Karpas-422 (cell line): ENCODE measurements around the gene FAM193B. TPM values are rescaled to one million over a fixed set of nuclear protein-coding genes. Genes with fewer than 3 reads are reported as not detected.

ENCODE experiments used
- DNase-seq: peaks from one replicate; pipeline ENCODE4 v3.0.0-alpha.2; 2015
- H2AFZ ChIP-seq: fragments of 200-600 bp; sonication (generic); 2 replicates; pipeline ENCODE4 v1.6.1; 2014; ENCODE audit warnings: antibody characterized with exemption, low read length, mixed read lengths
- H3K27ac ChIP-seq: fragments of 200-600 bp; sonication (generic); 2 replicates; pipeline ENCODE4 v1.5.1; 2014; ENCODE audit warnings: mild to moderate bottlenecking, low read length, moderate library complexity
- H3K27me3 ChIP-seq: fragments of 200-600 bp; sonication (generic); 2 replicates; pipeline ENCODE4 v1.6.1; 2014; ENCODE audit warnings: low read length, mixed read lengths
- H3K36me3 ChIP-seq: fragments of 200-600 bp; sonication (generic); 2 replicates; pipeline ENCODE4 v1.6.1; 2014; ENCODE audit warnings: low read length, mixed read lengths; ENCODE audit not compliant: insufficient read depth
- H3K4me1 ChIP-seq: fragments of 200-600 bp; sonication (generic); 2 replicates; pipeline ENCODE4 v1.6.1; 2014; ENCODE audit warnings: mild to moderate bottlenecking, low read length, mixed read lengths
- H3K4me2 ChIP-seq: fragments of 200-600 bp; sonication (generic); 2 replicates; pipeline ENCODE4 v1.6.1; 2014; ENCODE audit warnings: low read length, low read depth, mild to moderate bottlenecking; ENCODE audit not compliant: poor library complexity, severe bottlenecking
- H3K4me3 ChIP-seq: fragments of 200-600 bp; sonication (generic); 2 replicates; pipeline ENCODE4 v1.5.1; 2014; ENCODE audit warnings: mild to moderate bottlenecking, antibody characterized with exemption, low read length, mixed read lengths
- H3K79me2 ChIP-seq: fragments of 200-600 bp; sonication (generic); 2 replicates; pipeline ENCODE4 v1.6.1; 2014; ENCODE audit warnings: mild to moderate bottlenecking, low read length, mixed read lengths
- H3K9ac ChIP-seq: fragments of 200-600 bp; sonication (generic); 2 replicates; pipeline ENCODE4 v1.6.0; 2014; ENCODE audit warnings: low read length
- H3K9me2 ChIP-seq: fragments of 200-600 bp; sonication (generic), shearing (Covaris generic); replicated peaks from 2 replicates; pipeline ENCODE4 v1.6.0; 2014; ENCODE audit warnings: mild to moderate bottlenecking, low read length, moderate library complexity; ENCODE audit not compliant: insufficient read depth
- H3K9me3 ChIP-seq: fragments of 300-700, 200-600 bp; sonication (generic); 2 replicates; pipeline ENCODE4 v1.6.1; 2014; ENCODE audit warnings: low read length, mixed read lengths
- H4K20me1 ChIP-seq: fragments of 200-600 bp; sonication (generic); 2 replicates; pipeline ENCODE4 v1.6.1; 2014; ENCODE audit warnings: mild to moderate bottlenecking, antibody characterized with exemption, low read length, low read depth; ENCODE audit not compliant: insufficient read depth
- total RNA-seq: library from RNA; depleted of rRNA; stranded (reverse); fragments of >200 nt; shearing (Covaris generic); gene quantifications from 2 replicates; pipeline ENCODE4 v1.2.3, GENCODE V29; 2014; ENCODE audit warnings: low replicate concordance

FAM193B gene
- total RNA-seq, 1 experiment from 2014 or later, result 48.3 TPM

DNA sequence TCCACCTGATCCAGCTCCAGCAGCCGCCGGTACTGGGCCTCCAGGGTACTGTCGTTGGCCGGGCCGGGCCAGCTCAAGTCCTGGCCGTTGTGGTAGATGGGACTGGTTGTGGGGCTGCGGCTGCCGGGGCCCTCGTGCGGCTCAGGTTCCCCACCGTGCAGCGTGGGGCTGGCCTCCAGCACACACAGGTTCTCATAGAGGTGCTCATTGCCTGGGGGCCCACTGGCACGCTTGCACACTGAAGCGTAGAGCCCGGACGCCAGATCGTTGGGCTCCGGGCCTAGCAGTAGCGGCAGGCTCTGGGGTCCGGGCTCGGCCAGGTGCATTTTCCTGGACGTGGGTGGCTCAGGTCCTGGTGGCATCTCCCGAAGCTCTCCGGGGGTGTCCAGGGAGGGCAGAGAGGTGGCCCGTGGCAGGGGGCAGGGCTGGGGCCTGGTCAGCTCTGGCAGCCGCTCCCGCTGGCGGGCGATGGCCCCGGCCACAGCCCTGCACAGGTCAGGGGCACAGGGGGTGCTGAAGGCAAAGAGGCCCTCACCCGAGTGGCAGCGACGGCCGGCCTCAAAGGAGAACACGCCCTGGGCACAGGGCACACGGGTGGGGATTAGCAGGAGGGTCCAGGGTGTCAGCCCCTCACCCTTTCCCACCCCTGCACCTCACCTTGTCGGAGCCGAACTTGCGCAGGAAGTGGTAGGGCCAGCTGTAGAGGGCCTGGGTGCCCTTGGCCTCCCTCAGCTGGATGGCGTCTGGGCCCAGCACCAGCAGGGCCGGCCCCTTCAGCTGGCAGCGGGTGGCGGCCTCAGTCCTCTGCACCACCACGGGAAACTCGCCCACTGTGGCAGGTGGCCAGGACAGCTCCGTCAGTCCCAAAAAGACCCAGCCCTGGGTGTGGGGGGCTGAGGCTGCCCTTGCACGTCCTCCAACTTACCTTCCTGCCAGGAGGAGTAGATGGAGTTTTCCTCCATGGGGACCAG lies 50.0 kb downstream of the FAM193B start:
- H3K4me2 ChIP-seq, result no peak overlapping the region
- H4K20me1 ChIP-seq, result no peaks in the 10 kb centered on the region
- no peak overlapping the region for H3K9ac ChIP-seq

DNA sequence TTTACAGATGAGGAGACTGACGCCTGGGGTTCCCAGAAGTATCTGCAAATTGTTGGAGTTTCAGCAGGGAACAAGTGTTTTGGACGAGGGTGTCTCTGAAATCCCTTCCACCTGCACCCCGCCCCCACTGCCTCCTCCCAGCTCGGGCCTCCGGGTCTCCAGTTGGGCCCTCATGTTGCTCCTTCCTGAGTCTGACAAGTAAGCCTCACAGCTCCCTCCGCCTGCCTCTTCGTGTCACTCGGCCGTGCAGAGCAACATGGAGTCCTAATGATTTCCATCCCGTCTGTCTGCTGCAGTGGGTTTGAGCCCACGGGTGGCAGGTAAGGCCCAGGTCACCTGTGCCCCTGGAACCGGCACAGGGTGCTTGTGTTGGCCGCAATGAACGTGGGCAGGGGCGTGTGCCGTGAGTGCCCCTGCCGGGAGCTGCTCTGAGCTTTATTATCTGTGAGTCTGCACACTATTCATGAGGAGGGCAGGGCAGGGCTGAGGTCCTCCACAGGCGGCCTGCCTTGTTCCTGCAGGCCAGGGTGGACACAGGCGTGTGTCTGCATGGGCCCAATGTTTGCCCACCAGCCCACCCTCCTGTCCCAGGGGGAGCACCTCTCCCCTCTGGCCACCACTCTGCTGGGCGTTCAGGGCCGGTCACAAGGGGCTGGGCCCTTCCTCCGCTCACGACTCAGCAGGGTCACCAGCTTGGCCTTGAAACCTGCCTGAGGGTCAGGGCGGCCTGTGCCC lies 50.8 kb downstream of the FAM193B start:
- Histone ChIP-seq H3K4me1 (peaks cover 65% of the 10 kb centered on the region), H3K79me2 (peaks cover 13% of the 10 kb centered on the region), H3K9me2 (no peaks in the 10 kb centered on the region), H3K9me3 (no peaks in the 10 kb centered on the region), H2AFZ (no peak overlapping the region), H3K4me3 (no peak overlapping the region), H4K20me1 (no peaks in the 10 kb centered on the region), H3K36me3 (peaks cover 17% of the 10 kb centered on the region), H3K4me2 (no peak overlapping the region), H3K27ac (peak overlapping the region; percentile 90; the same call in 1 of the 2 replicates), H3K9ac (no peak overlapping the region), H3K27me3 (no peaks in the 10 kb centered on the region)
- DNase-seq, result no peak

More for the DNA sequence above, 50.0 kb downstream of the FAM193B start:
- Histone ChIP-seq H3K79me2 (peaks cover 21% of the 10 kb centered on the region), H3K4me1 (peaks cover 73% of the 10 kb centered on the region), H3K4me3 (no peak overlapping the region), H3K9me3 (no peaks in the 10 kb centered on the region), H3K9me2 (no peaks in the 10 kb centered on the region), H2AFZ (no peak overlapping the region), H3K27me3 (no peaks in the 10 kb centered on the region), H3K27ac (peak overlapping the region; percentile 29; the same call in 1 of the 2 replicates), H3K36me3 (peaks cover 17% of the 10 kb centered on the region)
- DNase-seq, result no peak

DNA sequence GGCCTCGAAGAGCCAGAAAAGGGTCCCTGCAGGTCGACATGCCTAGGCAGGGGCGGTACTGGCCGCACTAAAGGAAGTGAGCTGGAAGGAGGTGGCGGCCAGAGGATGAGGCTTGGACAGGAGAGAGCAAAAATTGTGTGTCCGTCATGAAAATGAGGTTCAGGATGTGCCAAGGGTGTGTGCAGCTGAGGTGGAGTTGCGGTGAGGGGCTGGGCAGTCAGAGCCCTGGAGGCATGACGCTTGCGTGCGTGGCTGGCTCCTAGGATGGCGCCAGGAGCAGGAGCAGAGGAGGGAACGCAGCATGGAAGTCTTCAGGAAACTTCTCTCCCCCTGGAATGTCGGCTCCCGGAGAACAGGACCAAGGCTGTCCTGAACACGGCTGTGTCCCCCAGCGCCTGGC lies 51.5 kb downstream of the FAM193B start:
- Histone ChIP-seq H3K9ac (peak overlapping the region; percentile 42), H3K79me2 (peaks cover 10% of the 10 kb centered on the region), H3K9me2 (no peaks in the 10 kb centered on the region), H3K36me3 (peaks cover 11% of the 10 kb centered on the region), H3K9me3 (no peaks in the 10 kb centered on the region), H3K4me1 (peaks cover 62% of the 10 kb centered on the region), H3K4me3 (0 out of 2 replicates have a peak overlapping the region, but pooled peaks have one; percentile 11), H4K20me1 (no peaks in the 10 kb centered on the region), H2AFZ (no peak overlapping the region), H3K27ac (peak overlapping the region; percentile 90), H3K27me3 (no peaks in the 10 kb centered on the region), H3K4me2 (peak overlapping the region; percentile 16)
- DNase-seq, result no peak

DNA sequence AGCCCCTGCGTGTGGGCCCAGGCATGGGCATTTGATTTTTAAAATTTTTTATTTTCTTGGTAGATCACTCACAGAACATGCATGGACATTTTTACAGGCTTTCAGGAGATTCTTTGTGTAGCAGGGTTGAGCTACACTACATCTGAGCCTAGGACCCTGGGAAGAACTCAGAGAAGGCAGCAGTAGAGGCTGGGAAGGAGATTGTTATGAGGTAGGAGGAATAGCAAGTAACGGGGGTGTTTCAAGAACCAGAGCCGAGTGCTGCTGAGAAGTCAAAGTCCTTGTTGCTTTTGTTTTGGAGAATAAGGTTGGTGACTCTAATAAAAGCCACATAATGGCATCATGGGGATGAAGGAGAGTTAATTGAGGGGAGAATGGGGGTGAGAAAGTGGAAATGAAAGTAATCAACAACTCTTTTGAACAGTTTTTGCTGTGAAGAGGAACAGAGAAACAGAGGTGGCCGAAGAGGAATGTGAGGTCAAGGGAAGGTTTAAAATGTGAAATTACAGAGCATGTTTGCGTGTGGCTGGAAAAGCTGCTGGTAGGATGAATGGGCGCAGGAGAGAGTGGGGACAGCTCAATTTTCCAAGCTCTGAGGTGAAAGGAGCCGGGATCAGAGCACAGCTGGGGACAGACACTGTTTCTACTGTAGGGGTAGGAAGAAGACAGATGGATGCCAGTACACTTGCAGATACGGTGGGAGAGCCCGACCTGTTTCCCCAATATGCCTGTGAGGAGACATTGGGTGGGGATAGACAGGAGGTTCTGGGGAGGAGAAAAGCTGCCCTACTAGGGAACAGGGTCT lies 52.3 kb downstream of the FAM193B start:
- Histone ChIP-seq H3K36me3 (peaks cover 3% of the 10 kb centered on the region; the same call in 1 of the 2 replicates), H3K4me1 (peaks cover 57% of the 10 kb centered on the region), H3K27ac (peak overlapping the region; percentile 90), H3K79me2 (peaks cover 3% of the 10 kb centered on the region), H4K20me1 (no peaks in the 10 kb centered on the region), H3K27me3 (no peaks in the 10 kb centered on the region), H3K9me3 (no peaks in the 10 kb centered on the region), H3K9me2 (no peaks in the 10 kb centered on the region), H3K4me2 (peak overlapping the region; percentile 16), H3K9ac (peak overlapping the region; percentile 42), H2AFZ (no peak overlapping the region), H3K4me3 (0 out of 2 replicates have a peak overlapping the region, but pooled peaks have one; percentile 11)
- peak; percentile 75 for DNase-seq

DNA sequence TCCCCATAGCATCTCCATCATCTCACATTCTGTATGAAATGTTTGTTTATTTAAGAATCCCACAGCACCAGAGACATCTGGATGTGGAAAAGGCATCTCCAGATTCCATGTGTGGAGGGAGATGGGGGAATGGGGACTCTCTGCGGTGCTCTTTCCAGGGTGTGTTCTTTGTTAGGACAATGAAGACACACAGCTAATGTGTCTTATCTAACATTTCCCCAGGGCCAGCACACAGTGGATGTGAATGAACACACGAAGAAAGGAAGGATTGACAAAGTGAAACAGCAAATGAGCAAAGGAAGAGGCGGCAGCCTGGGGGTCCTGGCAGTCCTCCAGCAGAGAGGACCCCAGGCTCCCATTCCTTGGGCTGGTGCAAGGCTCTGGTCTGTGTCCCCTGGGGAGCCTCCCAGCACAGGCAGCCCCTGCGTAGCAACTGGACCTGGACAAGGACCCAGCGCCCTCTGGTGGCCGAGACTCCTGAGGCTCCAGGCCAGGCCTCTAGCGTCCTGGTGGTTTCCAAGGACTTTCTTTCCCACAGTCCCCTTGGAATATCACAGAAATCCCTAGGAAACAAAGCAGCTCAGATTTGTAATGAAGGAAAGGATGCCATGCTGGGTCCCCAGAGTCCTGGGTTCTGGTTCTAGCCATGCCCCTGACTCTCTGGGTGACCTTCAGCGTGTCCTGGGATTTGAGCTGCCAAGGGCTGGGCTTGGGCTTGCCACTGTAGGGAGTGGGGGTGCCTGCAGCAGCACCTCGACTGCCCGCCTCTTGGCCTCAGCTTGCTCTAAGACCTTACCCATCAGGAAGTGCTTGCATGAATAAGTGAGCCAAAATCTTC lies 53.5 kb downstream of the FAM193B start:
- Histone ChIP-seq H3K9me3 (no peaks in the 10 kb centered on the region), H3K9ac (peak overlapping the region; percentile 42; the same call in 1 of the 2 replicates), H3K27ac (peak overlapping the region; percentile 90), H3K27me3 (no peaks in the 10 kb centered on the region), H3K4me3 (no peak overlapping the region), H3K9me2 (no peaks in the 10 kb centered on the region), H3K79me2 (peaks cover 8% of the 10 kb centered on the region), H3K4me1 (peaks cover 61% of the 10 kb centered on the region), H3K4me2 (no peak overlapping the region), H4K20me1 (peaks cover 8% of the 10 kb centered on the region; the same call in 1 of the 2 replicates), H3K36me3 (no peaks in the 10 kb centered on the region), H2AFZ (no peak overlapping the region)
- peak; percentile 91 for DNase-seq

DNA sequence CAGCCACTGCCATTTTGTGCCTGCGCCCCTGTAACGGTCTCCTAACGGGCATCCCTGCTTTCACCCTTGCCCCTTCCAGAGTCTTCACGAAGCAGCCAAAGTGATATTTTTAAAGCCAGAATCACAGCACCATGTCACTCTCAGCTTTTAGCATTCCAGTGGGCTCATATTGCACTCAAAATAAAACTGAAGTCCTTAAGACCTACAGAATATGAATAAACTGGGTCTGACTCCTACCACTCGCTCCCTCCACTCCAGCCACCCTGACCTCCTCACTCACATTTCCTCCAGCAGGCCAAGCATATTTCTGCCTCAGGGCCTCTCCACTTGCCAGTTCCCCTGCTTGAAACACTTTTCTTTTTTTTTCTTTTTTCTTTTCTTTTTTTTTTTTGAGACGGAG lies 54.5 kb downstream of the FAM193B start:
- H3K9me3 ChIP-seq, result no peaks in the 10 kb centered on the region
- no peak overlapping the region for H3K9ac ChIP-seq
- H4K20me1 ChIP-seq, result peaks cover 8% of the 10 kb centered on the region; the same call in 1 of the 2 replicates
- H3K79me2 ChIP-seq, result peaks cover 10% of the 10 kb centered on the region
- DNase-seq, result no peak
- no peak overlapping the region for H3K4me3 ChIP-seq
- H3K9me2 ChIP-seq, result no peaks in the 10 kb centered on the region
- no peaks in the 10 kb centered on the region for H3K36me3 ChIP-seq
- no peaks in the 10 kb centered on the region for H3K27me3 ChIP-seq
- H2AFZ ChIP-seq, result no peak overlapping the region
- peaks cover 65% of the 10 kb centered on the region for H3K4me1 ChIP-seq
- H3K27ac ChIP-seq, result no peak overlapping the region
- H3K4me2 ChIP-seq, result no peak overlapping the region
